ENCODE results near the gene TNXB. TPM values are rescaled to one million over a fixed set of nuclear protein-coding genes. Genes with fewer than 3 reads are reported as not detected.

TNXB gene
- total and polyA plus RNA-seq, 7 experiments from 2014 or later: 0.43 to 17.2 (median 12.5) TPM; not detected in 1

DNA sequence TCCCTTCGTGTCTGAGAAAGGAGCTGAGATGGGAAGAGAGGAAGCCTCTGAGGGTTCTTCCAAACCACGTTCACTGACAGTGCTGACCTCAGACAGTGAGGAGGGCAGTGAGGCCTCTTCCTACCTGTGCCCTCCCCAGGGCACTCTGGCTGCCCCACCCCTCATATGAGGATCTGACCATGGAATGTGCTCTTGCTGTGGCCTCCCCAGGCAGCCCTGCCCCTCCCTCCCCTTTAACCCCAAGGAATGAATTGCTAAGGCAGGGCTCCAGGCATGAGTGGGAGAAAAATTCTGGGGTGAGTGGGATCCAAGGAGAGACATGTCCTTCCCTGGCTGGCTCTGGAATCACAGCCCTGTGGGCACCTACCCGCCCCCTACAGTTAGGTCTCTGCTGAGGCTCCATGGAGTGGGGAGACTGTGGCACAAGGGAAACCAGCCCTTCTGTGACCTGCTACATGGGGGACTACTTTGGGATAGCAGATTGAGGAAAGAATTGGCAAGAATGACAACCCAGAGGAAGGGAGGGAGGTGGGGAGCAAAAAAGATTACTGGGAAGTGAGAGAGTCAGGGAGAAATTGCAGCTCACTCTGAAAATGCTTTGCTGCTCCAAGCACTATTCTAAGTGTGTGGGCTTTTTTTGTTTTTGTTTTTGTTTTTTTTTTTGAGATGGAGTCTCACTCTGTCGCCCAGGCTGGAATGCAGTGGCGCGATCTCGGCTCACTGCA is 29.4 kb downstream of the TNXB start:
- DNase-seq (no peak), ATAC-seq (no peak)
- no peak overlapping the region for H3K4me3 Mint-ChIP-seq
- H3K27ac Mint-ChIP-seq: peak overlapping the region in 1 of 9 donors; percentile 16
- Histone ChIP-seq H3K36me3 (ENCODE audit: control insufficient read depth in 2 of 3, insufficient read depth in 3 of 3, low read length in 3 of 3) (no peaks in the 10 kb centered on the region), H3K9me3 (ENCODE audit: control insufficient read depth in 2 of 3, low read length in 3 of 3) (no peaks in the 10 kb centered on the region), H3K27ac (ENCODE audit: low read depth, low read length) (no peak overlapping the region), H3K27me3 (ENCODE audit: control insufficient read depth in 2 of 2, insufficient read depth in 2 of 2, low read length in 2 of 2) (no peaks in the 10 kb centered on the region), H3K4me1 (ENCODE audit: control insufficient read depth in 2 of 2, insufficient read depth in 2 of 2, low read length in 2 of 2) (no peaks in the 10 kb centered on the region), H3K4me3 (ENCODE audit: low read length) (no peak overlapping the region)
- intact Hi-C loops (cut with micrococcal nuclease): no loop called here
- H3K9me3 Mint-ChIP-seq: no peaks in the 10 kb centered on the region
- CTCF ChIA-PET: no interaction called here
- peaks cover 0 to 14% (median 7%) of the 10 kb centered on the region in 5 donors for H3K36me3 Mint-ChIP-seq
- H3K4me1 Mint-ChIP-seq: peaks cover 0 to 6% (median 0%) of the 10 kb centered on the region in 7 donors
- H3K27me3 Mint-ChIP-seq: peaks cover 0 to 16% (median 0%) of the 10 kb centered on the region in 5 donors
- POLR2A ChIA-PET: no interaction called here

- H3K27me3 ChIP-seq (ENCODE audit: control insufficient read depth in 2 of 2, insufficient read depth in 2 of 2, low read length in 2 of 2): no peaks in the 10 kb centered on the region
- no peaks in the 10 kb centered on the region for H3K4me1 ChIP-seq (ENCODE audit: control insufficient read depth in 2 of 2, insufficient read depth in 2 of 2, low read length in 2 of 2)
- no peaks in the 10 kb centered on the region for H3K9me3 Mint-ChIP-seq
- H3K36me3 ChIP-seq (ENCODE audit: control insufficient read depth in 2 of 3, insufficient read depth in 3 of 3, low read length in 3 of 3): no peaks in the 10 kb centered on the region
- H3K4me1 Mint-ChIP-seq: peaks cover 0 to 6% (median 0%) of the 10 kb centered on the region in 7 donors
- no peak overlapping the region for H3K27ac Mint-ChIP-seq
- H3K9me3 ChIP-seq (ENCODE audit: control insufficient read depth in 2 of 3, low read length in 3 of 3): no peaks in the 10 kb centered on the region
- intact Hi-C loops (cut with micrococcal nuclease): no loop called here
- ChIA-PET CTCF (no interaction called here), POLR2A (no interaction called here)
- DNase-seq (no peak), ATAC-seq (no peak)
- H3K27ac ChIP-seq (ENCODE audit: low read depth, low read length): no peak overlapping the region
- H3K4me3 ChIP-seq (ENCODE audit: low read length): no peak overlapping the region
- H3K4me3 Mint-ChIP-seq: no peak overlapping the region
- peaks cover 0 to 14% (median 0%) of the 10 kb centered on the region in 5 donors for H3K27me3 Mint-ChIP-seq
- H3K36me3 Mint-ChIP-seq: peaks cover 0 to 11% (median 8%) of the 10 kb centered on the region in 5 donors
Measured at GRCh38 chr6:32076321-32076809, 32.8 kb downstream of the TNXB start.

- POLR2A ChIA-PET: no interaction called here
- CTCF ChIA-PET: no interaction called here
- H3K27me3 Mint-ChIP-seq: peaks cover 0 to 10% (median 0%) of the 10 kb centered on the region in 5 donors
- H3K4me1 ChIP-seq (ENCODE audit: control insufficient read depth in 2 of 2, insufficient read depth in 2 of 2, low read length in 2 of 2): no peaks in the 10 kb centered on the region
- no peaks in the 10 kb centered on the region for H3K9me3 ChIP-seq (ENCODE audit: control insufficient read depth in 2 of 3, low read length in 3 of 3)
- no peak overlapping the region for H3K4me3 ChIP-seq (ENCODE audit: low read length)
- no peak overlapping the region for H3K27ac Mint-ChIP-seq
- H3K4me3 Mint-ChIP-seq: no peak overlapping the region
- intact Hi-C loops (cut with micrococcal nuclease): no loop called here
- H3K27ac ChIP-seq (ENCODE audit: low read depth, low read length): no peak overlapping the region
- no peaks in the 10 kb centered on the region for H3K27me3 ChIP-seq (ENCODE audit: control insufficient read depth in 2 of 2, insufficient read depth in 2 of 2, low read length in 2 of 2)
- ATAC-seq: no peak
- H3K36me3 ChIP-seq (ENCODE audit: control insufficient read depth in 2 of 3, insufficient read depth in 3 of 3, low read length in 3 of 3): no peaks in the 10 kb centered on the region
- peaks cover 0 to 11% (median 8%) of the 10 kb centered on the region in 5 donors for H3K36me3 Mint-ChIP-seq
- peaks cover 0 to 4% (median 0%) of the 10 kb centered on the region in 7 donors for H3K4me1 Mint-ChIP-seq
- DNase-seq: no peak
- no peaks in the 10 kb centered on the region for H3K9me3 Mint-ChIP-seq
Measured at GRCh38 chr6:32075781-32076180, 33.4 kb downstream of the TNXB start.

GRCh38 chr6:32074996-32075532 is 34.1 kb downstream of the TNXB start:
- ChIA-PET CTCF (no interaction called here), POLR2A (no interaction called here)
- peaks cover 0 to 2% (median 0%) of the 10 kb centered on the region in 7 donors for H3K4me1 Mint-ChIP-seq
- Histone ChIP-seq H3K4me1 (ENCODE audit: control insufficient read depth in 2 of 2, insufficient read depth in 2 of 2, low read length in 2 of 2) (no peaks in the 10 kb centered on the region), H3K27ac (ENCODE audit: low read depth, low read length) (no peak overlapping the region), H3K36me3 (ENCODE audit: control insufficient read depth in 2 of 3, insufficient read depth in 3 of 3, low read length in 3 of 3) (no peaks in the 10 kb centered on the region), H3K9me3 (ENCODE audit: control insufficient read depth in 2 of 3, low read length in 3 of 3) (no peaks in the 10 kb centered on the region), H3K4me3 (ENCODE audit: low read length) (no peak overlapping the region), H3K27me3 (ENCODE audit: control insufficient read depth in 2 of 2, insufficient read depth in 2 of 2, low read length in 2 of 2) (no peaks in the 10 kb centered on the region)
- intact Hi-C loops (cut with micrococcal nuclease): no loop called here
- H3K27ac Mint-ChIP-seq: no peak overlapping the region
- H3K27me3 Mint-ChIP-seq: peaks cover 0 to 11% (median 0%) of the 10 kb centered on the region in 5 donors
- no peak for DNase-seq
- H3K9me3 Mint-ChIP-seq: no peaks in the 10 kb centered on the region
- no peak overlapping the region for H3K4me3 Mint-ChIP-seq
- H3K36me3 Mint-ChIP-seq: peaks cover 0 to 11% (median 8%) of the 10 kb centered on the region in 5 donors
- ATAC-seq: no peak

DNA sequence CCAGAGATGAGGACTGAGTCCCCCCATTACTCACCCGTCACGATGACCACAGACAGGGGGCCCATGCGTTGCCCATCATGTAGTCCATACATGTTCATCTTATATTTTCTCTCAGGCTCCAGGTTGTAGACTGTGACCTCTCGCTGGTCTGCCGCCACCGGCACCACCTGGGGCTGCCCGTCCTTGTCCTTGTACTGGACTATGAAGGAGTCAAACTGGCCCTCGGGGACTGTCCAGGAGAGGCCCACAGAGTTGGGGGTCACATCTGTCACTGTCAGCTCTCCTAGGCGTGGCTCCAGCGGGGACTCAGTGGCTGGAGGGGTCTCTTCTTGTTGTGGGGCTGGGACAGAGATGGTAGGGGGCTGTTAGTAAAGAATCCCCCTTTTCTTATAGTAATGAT is 35.5 kb downstream of the TNXB start:
- Histone ChIP-seq H3K36me3 (ENCODE audit: control insufficient read depth in 2 of 3, insufficient read depth in 3 of 3, low read length in 3 of 3) (no peaks in the 10 kb centered on the region), H3K4me3 (ENCODE audit: low read length) (no peak overlapping the region), H3K27me3 (ENCODE audit: control insufficient read depth in 2 of 2, insufficient read depth in 2 of 2, low read length in 2 of 2) (no peaks in the 10 kb centered on the region), H3K4me1 (ENCODE audit: control insufficient read depth in 2 of 2, insufficient read depth in 2 of 2, low read length in 2 of 2) (no peaks in the 10 kb centered on the region), H3K27ac (ENCODE audit: low read depth, low read length) (no peak overlapping the region), H3K9me3 (ENCODE audit: control insufficient read depth in 2 of 3, low read length in 3 of 3) (no peaks in the 10 kb centered on the region)
- Mint-ChIP-seq H3K36me3 (peaks cover 0 to 15% (median 8%) of the 10 kb centered on the region in 5 donors), H3K9me3 (no peaks in the 10 kb centered on the region), H3K4me3 (no peak overlapping the region), H3K27ac (no peak overlapping the region), H3K4me1 (peaks cover 0 to 2% (median 0%) of the 10 kb centered on the region in 7 donors), H3K27me3 (peaks cover 0 to 11% (median 0%) of the 10 kb centered on the region in 5 donors)
- intact Hi-C loops (cut with micrococcal nuclease): no loop called here
- ChIA-PET POLR2A (no interaction called here), CTCF (no interaction called here)
- DNase-seq (no peak), ATAC-seq (no peak)

- ATAC-seq (no peak), DNase-seq (no peak)
- no peak overlapping the region for H3K4me3 Mint-ChIP-seq
- Histone ChIP-seq H3K36me3 (ENCODE audit: control insufficient read depth in 2 of 3, insufficient read depth in 3 of 3, low read length in 3 of 3) (no peaks in the 10 kb centered on the region), H3K27ac (ENCODE audit: low read depth, low read length) (no peak overlapping the region), H3K27me3 (ENCODE audit: control insufficient read depth in 2 of 2, insufficient read depth in 2 of 2, low read length in 2 of 2) (no peaks in the 10 kb centered on the region), H3K4me3 (ENCODE audit: low read length) (no peak overlapping the region), H3K4me1 (ENCODE audit: control insufficient read depth in 2 of 2, insufficient read depth in 2 of 2, low read length in 2 of 2) (no peaks in the 10 kb centered on the region), H3K9me3 (ENCODE audit: control insufficient read depth in 2 of 3, low read length in 3 of 3) (no peaks in the 10 kb centered on the region)
- peaks cover 0 to 11% (median 0%) of the 10 kb centered on the region in 5 donors for H3K27me3 Mint-ChIP-seq
- ChIA-PET POLR2A (no interaction called here), CTCF (no interaction called here)
- H3K9me3 Mint-ChIP-seq: no peaks in the 10 kb centered on the region
- peaks cover 0 to 15% (median 8%) of the 10 kb centered on the region in 5 donors for H3K36me3 Mint-ChIP-seq
- intact Hi-C loops (cut with micrococcal nuclease): no loop called here
- peak overlapping the region in 1 of 9 donors; percentile 9 for H3K27ac Mint-ChIP-seq
- H3K4me1 Mint-ChIP-seq: peaks cover 0 to 3% (median 0%) of the 10 kb centered on the region in 7 donors
Measured at GRCh38 chr6:32073101-32073500, 36.0 kb downstream of the TNXB start.

Measured in naive thymus-derived CD4-positive, alpha-beta T cell (primary cell).